A204.1 (cell line): ENCODE data around the gene PHF20.
"Not testable (repeated sequence)": the region's sequence is repeated elsewhere in the genome, so short reads cannot be mapped to it uniquely, and the experiment has no call there.

ENCODE experiments used
- FAIRE-seq: peaks from 2 replicates; lab custom pipeline; 2012; peaks lifted over from hg19 to GRCh38; lab: Jason Lieb, UNC

The PHF20 gene

GRCh38 chr20:35929301-35929700 lies 157.5 kb downstream of the PHF20 start:
- no peak for FAIRE-seq

GRCh38 chr20:35934050-35934449 lies 162.2 kb downstream of the PHF20 start:
- FAIRE-seq: no peak

- no peak for FAIRE-seq
Measured at GRCh38 chr20:35939264-35939663, 167.4 kb downstream of the PHF20 start.

GRCh38 chr20:35941620-35942019 lies 169.8 kb downstream of the PHF20 start:
- FAIRE-seq: no peak

GRCh38 chr20:35942243-35942642 lies 170.4 kb downstream of the PHF20 start:
- no peak for FAIRE-seq

GRCh38 chr20:35947489-35947888 lies 175.7 kb downstream of the PHF20 start:
- no peak for FAIRE-seq

- no peak for FAIRE-seq
Measured at GRCh38 chr20:35947907-35948306, 176.1 kb downstream of the PHF20 start.

- no peak for FAIRE-seq
Measured at GRCh38 chr20:35950093-35950492, 178.3 kb downstream of the PHF20 start.

- FAIRE-seq: not testable (repeated sequence)
Measured at GRCh38 chr20:35952080-35952479, 180.3 kb downstream of the PHF20 start.

GRCh38 chr20:35952480-35953386 lies 180.9 kb downstream of the PHF20 start:
- no peak for FAIRE-seq

- no peak for FAIRE-seq
Measured at GRCh38 chr20:35953387-35954199, 181.8 kb downstream of the PHF20 start.

- peak; percentile 72 for FAIRE-seq
Measured at GRCh38 chr20:35954200-35954906, 182.5 kb downstream of the PHF20 start, which contains the start of gene SCAND1. Gene SCAND1 (minus strand): TSS chr20:35954502. CDS start chr20:35954284, 218 bp downstream.

GRCh38 chr20:35954907-35955251 lies 183.1 kb downstream of the PHF20 start:
- no peak for FAIRE-seq

GRCh38 chr20:35956616-35957015 lies 184.8 kb downstream of the PHF20 start:
- FAIRE-seq: no peak

GRCh38 chr20:35959291-35959690 lies 187.5 kb downstream of the PHF20 start:
- not testable (repeated sequence) for FAIRE-seq

- no peak for FAIRE-seq
Measured at GRCh38 chr20:35963878-35964277, 192.1 kb downstream of the PHF20 start.

GRCh38 chr20:35967979-35968640 lies 196.3 kb downstream of the PHF20 start, which contains the start of gene CNBD2:
Gene CNBD2 (plus strand): TSS chr20:35968590. CDS start chr20:35968763, 173 bp downstream.
- no peak for FAIRE-seq

GRCh38 chr20:35968930-35969329 lies 197.1 kb downstream of the PHF20 start:
- no peak for FAIRE-seq

- no peak for FAIRE-seq
Measured at GRCh38 chr20:35971981-35972380, 200.2 kb downstream of the PHF20 start.

GRCh38 chr20:35972462-35972861 lies 200.6 kb downstream of the PHF20 start:
- no peak for FAIRE-seq

- FAIRE-seq: no peak
Measured at GRCh38 chr20:35974256-35974655, 202.4 kb downstream of the PHF20 start.
